NCI-H2171 (cell line): ENCODE results near the gene SRF.

Source experiments
- DNase-seq: peaks from one replicate; lab custom pipeline; 2025; lab: John Stamatoyannopoulos, UW

The SRF gene

DNA sequence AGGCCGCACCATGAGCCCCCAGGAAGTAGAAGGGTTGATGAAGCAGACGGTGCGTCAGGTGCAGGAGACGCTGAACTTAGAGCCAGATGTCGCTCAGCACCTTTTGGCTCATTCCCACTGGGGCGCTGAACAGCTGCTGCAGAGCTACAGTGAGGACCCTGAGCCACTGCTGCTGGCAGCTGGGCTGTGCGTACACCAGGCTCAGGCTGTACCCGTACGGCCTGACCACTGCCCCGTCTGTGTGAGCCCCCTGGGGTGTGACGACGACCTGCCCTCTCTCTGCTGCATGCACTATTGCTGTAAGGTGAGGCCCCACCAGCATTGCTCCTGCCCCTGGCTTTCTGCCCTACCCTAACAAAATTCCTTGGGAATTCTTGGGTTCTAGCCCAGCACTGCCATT lies 45.1 kb downstream of the SRF start:
- peak; percentile 82 for DNase-seq

DNA sequence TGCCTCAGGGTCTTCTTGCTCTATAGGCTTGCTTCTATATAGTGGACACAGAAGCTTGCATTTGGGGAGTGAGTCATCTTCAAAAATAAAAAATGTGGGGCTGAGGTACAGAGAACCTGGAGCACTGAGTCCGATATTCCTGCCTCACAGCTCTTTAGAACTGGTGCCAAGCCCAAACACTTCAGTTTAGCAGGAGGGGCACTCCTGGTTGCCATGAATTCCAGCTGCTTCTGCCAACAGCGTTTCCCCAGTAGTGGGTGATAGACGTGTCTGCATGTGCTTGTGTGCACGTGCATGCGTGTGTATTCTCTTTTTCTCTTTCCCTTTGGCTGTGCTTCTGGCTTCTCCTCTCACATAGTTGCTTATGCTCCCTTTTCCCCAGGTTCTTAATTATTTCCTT lies 46.3 kb downstream of the SRF start:
- no peak for DNase-seq

DNA sequence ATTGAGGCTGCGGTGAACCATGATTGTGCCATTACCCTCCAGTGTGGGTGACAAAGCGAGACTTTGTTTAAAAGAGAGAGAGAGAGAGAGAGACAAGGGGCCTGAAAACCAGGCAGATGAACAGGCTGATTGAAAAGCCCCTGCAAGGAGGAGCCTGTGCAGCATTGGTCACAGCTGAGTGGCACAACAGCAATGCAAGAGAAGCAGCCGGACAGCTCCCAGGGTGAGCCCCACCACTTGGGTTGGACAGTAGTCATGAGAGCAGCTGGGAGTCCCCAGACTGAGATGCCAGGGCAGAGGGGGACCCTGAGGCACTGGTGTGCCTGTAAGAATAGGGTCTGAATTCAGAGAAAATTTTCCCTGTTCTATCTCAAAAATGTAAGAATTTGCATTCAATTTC lies 48.0 kb downstream of the SRF start:
- no peak for DNase-seq

DNA sequence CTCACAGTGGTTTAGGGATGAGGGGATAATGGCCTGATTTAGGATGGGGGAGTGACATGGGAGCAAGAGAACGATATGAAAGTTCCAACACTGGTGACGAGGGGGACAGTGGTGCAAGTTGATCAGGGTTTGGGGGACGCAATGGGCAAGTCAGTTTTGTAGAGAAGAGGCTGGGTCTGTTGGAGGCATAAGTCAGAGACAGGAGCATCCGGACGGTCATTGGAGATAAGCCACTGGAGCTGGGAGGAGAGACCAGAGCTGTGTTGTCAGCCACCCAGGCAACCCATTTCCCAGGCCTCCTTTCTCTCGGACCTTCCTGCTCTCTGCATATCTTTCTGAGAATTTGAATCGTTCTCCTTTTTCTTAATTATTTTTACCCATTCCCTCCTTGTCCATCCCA lies 48.7 kb downstream of the SRF start:
- DNase-seq = no peak

DNA sequence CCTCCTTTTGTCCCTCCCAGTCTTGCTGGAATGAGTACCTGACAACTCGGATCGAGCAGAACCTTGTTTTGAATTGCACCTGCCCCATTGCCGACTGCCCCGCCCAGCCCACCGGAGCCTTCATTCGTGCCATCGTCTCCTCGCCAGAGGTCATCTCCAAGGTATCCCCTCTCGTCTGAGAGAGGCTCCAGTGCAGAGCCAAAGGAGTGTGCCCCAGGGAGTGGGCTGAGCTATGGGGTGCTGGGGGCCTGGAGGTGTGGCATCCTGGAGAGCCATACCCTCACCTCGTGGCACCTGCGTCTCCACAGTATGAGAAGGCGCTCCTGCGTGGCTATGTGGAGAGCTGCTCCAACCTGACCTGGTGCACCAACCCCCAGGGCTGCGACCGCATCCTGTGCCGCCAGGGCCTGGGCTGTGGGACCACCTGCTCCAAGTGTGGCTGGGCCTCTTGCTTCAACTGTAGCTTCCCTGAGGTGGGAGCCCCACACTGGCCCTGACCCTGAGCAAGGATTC lies 49.4 kb downstream of the SRF start:
- DNase-seq = no peak

DNA sequence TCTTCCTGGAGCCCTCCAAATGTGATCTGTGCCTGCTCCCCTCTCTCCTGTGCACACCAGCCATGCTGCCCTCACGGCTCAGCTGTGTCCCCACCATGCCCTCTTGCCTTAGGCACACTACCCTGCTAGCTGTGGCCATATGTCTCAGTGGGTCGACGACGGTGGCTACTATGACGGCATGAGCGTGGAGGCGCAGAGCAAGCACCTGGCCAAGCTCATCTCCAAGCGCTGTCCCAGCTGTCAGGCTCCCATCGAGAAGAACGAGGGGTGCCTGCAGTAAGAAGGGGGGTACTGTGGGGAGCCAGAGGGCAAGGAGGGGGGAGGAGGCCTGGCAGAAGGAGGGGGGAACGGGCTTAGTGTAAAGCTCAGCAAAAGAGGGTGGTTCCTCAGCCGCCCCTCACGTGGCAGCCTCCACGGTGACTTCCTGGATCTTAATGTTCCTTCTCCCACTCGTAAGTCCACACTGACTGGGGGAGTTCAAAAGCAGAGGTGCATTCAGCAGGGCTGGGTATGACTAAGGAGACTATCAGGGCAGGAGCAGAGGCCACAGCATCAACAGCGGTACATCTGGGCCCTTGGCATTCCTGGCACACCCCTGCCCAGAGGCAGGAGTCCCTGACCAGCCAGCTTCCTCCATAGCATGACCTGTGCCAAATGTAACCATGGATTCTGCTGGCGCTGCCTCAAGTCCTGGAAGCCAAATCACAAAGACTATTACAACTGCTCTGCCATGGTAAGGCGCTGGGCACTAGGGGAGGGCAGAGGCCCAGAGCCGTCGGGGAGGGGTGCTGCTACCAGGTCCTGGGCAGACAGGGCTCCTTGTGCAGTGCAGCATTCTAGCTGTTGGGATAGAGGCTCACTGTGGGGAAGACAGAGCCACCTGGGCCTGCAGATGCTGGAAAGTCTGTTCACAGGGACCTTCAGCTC lies 50.2 kb downstream of the SRF start:
- DNase-seq = no peak

DNA sequence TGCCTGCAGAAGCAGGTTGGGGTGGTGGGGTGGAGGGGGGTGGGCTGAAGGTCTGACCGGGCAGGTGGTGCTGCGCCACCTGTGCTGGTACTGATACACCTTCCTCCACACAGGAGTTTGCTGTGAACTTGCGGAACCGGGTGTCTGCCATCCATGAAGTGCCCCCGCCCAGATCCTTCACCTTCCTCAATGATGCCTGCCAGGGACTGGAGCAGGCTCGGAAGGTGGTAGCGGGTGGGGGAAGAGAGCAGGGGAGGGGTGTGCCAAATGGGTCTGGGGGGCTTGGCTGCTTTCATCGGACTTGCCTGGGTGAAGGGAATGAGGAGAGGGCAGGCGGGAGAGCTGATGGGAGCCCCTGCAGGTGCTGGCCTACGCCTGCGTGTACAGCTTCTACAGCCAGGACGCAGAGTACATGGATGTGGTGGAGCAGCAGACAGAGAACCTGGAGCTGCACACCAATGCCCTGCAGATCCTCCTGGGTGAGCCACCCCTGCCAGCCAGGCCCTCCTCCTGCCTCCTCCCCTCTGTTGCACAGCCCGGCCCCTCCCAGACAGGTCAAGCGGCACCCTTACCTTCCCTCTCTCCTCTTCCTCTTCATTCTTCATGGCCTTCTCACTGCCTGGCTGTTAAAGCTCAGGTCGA lies 51.5 kb downstream of the SRF start:
- no peak for DNase-seq

DNA sequence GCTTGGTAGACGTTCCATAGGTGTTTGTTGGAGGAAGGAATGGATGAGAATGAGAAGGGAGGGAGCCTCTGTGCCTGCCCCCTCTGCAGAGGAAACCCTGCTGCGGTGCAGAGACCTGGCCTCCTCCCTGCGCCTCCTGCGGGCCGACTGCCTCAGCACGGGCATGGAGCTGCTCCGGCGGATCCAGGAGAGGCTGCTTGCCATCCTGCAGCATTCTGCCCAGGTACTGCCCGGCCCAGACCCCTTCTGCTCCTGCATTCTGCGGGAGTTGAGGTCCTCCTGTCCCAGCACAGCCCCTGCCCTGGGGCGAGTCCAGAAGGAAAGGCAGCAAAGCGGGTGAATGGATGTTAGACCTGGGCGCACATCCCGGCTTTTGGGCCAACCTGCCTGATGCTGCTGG lies 52.1 kb downstream of the SRF start:
- no peak for DNase-seq

DNA sequence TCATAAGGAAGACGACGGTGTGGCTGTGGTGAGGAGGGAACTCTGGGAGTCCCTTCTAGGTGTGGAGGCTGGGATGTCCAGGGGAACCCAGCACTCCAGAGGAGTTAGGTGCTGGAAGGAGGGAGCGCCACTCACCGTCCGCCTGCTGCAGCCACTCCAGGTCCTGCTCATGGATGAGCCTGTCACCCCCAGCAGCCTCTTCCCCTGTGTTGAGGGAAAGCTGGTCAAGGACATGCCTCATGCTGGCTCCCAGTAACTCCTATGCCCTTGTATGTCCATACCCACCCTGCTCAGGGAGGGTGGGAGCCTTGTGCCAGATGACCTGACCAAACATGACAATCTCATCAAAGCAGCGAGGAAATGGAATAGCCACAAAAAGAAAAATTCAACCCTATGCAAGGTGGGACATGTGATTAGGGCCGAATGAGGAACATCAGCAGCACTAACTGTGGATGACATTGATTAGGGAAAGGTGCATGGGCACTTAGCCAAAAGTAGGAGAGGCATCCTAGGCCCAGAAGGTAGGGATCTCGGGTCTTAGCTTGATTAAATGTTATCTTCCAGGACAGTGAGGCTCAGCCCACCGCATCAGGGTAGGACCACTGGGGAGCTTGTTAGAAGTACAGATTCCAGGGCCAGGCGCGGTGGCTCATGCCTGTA lies 55.3 kb downstream of the SRF start:
- no peak for DNase-seq

DNA sequence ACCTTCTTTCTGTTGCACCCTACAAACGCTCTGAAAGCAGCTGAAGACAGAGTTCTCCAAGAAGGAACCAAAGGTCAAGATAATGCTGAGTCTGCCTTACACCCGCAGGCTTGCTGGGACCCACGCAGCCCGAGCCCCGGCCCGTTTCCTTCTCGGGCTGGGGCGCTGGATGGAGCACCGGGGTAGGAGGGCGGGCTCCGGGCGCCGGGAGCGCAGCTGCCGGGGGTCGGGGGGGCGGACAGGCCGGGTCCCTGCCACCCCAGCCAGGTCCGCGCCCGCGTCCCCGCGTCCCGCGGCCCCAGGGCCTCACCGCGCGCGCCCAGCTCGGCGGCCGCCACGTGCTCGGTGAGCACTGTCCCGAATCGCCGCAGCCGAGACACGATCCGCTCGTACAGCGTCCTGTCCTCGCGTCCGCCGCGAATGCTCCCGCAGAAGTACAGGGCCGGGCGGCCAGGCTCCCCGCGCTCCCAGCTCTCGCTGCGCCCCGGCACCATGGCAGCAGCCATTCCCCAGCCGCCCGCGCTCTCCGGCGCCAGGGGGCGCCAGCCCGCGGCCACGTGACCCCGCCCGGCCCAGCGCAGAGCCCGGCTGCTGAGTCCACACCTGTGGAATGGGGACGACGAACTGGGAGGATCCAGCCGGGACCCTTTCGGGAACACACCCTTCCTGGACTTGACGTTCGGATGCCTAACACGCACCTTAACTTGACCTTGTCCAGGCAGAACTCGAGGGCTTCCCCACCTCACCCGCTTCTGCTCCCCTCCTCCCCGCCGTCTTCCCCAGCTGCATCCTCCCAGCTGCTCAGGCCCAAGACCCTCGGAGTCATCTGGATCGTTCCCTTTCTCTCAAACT lies 58.1 kb downstream of the SRF start, which contains the start of gene DNPH1:
DNPH1 (minus strand) TSS at position 531 of the 852 bp plus-strand sequence; CDS start at position 506, 25 bp downstream.
- peak; percentile 68 for DNase-seq

DNA sequence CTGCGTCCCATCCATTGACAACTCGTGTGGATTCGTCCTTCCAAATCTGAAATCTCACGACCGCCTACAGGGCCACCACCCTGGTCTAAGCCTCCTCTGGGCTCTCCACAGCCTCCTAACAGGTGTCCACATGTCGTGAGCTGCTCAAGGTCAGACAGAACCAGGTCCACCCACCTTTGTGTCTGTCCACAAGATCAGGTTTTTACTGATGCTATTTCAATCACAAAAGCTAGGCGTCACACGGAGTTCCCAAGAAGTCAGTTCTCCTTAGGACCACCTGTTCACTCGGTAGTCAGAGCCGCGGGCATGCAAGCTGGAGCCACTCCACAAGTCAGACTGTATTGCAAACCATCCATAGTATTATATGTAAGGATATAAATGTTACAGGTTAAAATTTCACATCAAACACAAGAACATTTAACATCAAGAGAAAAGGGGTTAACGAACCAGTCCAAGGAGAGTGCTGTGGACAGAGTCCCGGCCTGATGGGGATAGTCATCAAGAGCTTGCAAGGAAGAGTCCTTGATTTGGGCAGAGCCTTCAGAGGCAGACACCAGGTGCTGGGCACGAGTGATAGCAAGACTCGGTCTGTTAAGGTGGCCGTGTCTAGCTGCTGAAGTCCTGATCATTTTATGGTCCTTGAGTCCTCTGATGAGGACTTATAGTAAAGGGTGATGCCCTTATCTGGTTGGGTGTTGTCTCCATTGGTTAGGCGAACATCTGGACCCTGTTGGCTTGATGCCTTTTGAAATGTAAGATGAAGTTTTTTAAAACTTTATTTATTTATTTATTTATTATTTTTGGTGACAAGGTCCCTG lies 58.9 kb downstream of the SRF start:
- no peak for DNase-seq

DNA sequence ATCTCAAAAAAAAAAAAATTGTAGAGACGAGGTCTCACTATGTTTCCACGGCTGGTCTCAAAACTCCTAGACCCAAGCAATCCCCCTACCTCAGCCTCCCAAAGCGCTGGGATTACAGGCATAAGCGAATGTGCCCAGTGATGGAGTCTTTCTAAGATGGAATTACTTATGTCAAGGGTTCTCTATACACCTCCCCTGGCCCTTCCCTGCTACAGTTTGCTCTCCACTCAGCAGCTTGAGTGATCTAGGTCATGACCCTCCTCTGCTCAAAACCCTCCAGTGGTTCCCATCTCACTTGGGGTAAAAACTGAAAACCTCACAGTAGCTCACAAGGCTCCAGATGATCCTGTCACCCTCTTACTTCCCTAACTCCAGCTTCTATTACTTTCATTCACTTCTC lies 60.0 kb downstream of the SRF start:
- no peak for DNase-seq
